Left colon (tissue), 2 donors: ENCODE measurements around the gene LCP1. TPM values are rescaled to one million over a fixed set of nuclear protein-coding genes. Genes with fewer than 3 reads are reported as not detected.

Experiments
- ATAC-seq: fragments of 200-7000 bp; cut with Tn5 transposase; one replicate; pipeline ENCODE4 v1.9.1; 2020; ENCODE audit warnings: mild to moderate bottlenecking, moderate library complexity
- DNase-seq, 2 donors: peaks; one replicate each; pipeline ENCODE4 v3.0.0-alpha.2; 2020
- intact Hi-C, 2 donors: fragments of 100-400 bp; cut with DNase I in 1 of 2; cut with micrococcal nuclease in 1 of 2; formaldehyde crosslinking; loops; one replicate each; pipeline versions ENCODE4 v1.11.2 to v1.14.0; 2022; cut with DNase I, micrococcal nuclease
- total RNA-seq, 2 donors: library from RNA; stranded (reverse); fragmentation: NEBNext Ultra II Directional; extraction: Animal tissue kit (Norgen Biotek cat#: 25700); gene quantifications; one replicate each; pipeline ENCODE4 v1.2.1, GENCODE V29; 2021
- donor health status: DM: no; HTN: no; CAD: no.
- donor health status: DM: yes; HTN: yes; CAD: no.

The LCP1 gene
- total RNA-seq, 2 donors from 2014 or later: 9.4 to 33.4 TPM

DNA sequence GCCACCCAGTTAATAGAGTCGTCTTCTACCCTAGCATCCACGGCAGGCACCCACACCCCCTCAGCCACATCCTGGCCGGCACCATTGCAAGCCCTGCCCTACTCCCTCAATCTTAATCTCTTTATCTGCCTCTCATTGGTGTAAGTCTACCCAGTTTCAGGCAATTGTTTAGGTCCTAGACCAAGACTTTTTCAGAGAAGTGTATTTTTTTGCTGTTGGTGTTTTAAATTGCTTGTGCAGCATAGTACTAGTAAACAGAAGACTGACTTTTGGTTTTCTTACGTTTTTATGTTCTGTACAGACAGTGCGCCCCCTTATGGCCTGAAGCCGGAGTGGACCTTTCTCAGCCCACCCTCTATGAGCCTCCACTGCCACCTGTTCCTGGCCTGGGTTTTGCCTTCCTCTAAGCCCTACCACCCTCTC, 2.3 kb upstream of the LCP1 start:
- intact Hi-C loops: no loop called here
- DNase-seq (peak in 1 of 2 donors; percentile 68), ATAC-seq (peak; percentile 38)

DNA sequence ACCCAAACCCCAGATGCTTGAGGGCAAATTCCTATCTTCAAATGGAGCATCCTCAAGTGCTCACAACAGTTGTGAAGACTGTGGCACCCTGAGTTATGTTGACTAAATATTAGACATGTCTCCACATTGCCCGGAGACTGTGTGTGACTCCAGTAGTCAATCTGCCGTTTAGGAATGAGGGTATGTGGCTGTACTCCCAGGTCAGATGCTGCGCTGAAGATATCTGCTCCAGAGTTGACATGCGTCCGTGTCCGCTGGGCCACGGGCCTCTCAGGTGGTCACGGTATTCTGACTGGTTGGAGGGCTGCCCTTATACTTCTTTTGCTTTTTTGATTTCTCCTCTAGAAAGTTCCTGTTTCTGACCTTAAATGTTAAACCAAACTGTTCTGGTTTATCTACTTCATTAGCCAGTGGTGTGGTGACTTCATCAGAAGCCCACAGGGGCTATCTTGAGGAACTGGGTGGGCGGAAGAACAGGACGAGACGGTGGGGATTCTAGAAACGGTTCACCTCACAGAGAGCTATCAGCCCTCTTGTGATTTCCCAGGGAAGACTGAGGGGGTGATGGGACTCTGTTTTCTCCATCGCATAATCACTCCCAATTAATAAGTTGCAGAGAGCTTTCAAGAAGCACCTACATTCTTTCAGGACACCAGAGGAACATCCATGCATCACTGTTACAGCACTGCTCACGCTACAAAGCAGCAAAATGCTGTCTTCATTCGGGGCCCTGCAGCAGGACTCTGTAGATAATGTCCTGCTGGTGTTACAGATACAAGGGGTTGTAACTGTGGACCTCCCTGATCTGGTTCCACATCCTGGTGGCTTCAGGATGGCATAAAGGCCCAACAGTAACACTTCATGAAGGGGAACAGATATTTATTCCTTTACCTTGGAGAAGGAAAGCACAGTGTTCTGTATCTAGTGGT, 1.3 kb upstream of the LCP1 start:
- DNase-seq (no peak), ATAC-seq (no peak)
- intact Hi-C loops: no loop called here

GRCh38 chr13:46182491-46182877, 507 bp upstream of the LCP1 start:
- no peak for ATAC-seq
- intact Hi-C loops: no loop called here
- no peak for DNase-seq

DNA sequence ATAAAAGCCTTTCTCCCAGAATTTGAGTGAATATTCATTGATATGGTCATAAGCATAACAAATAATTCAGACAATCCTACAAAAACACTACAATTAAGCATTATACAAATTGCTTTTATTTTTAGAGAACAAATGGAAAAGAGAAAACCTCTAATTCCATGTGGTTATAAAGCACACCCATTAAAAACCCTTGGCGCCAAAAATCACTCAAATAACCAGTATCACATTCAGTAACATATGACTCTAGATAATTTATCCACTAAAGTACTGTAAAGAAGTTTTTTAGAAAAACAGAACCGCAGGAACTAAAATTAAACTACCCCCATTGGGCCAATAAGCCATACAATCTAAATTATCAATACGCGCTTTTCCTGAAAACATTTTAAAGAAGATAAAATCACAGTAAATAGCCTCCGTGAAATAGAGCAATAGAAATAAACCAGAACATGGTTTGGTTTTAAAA, 569 bp downstream of the LCP1 start:
- DNase-seq (no peak), ATAC-seq (no peak)
- intact Hi-C loops: no loop called here

- ATAC-seq (no peak), DNase-seq (no peak)
- intact Hi-C loops: no loop called here
These were observed 1.8 kb downstream of the LCP1 start for GRCh38 chr13:46179969-46180763.

- ATAC-seq (no peak), DNase-seq (peak; percentile 65 to 72)
- intact Hi-C loops: no loop called here
These were observed 2.5 kb downstream of the LCP1 start for GRCh38 chr13:46179491-46179908.

- intact Hi-C loops: no loop called here
- DNase-seq (no peak), ATAC-seq (no peak)
These were observed 3.2 kb downstream of the LCP1 start for GRCh38 chr13:46178821-46179220.

GRCh38 chr13:46178143-46178542, 3.8 kb downstream of the LCP1 start:
- no peak for ATAC-seq
- intact Hi-C loops: no loop called here
- no peak for DNase-seq

GRCh38 chr13:46176756-46177155, 5.2 kb downstream of the LCP1 start:
- DNase-seq (no peak), ATAC-seq (no peak)
- intact Hi-C loops: no loop called here

DNA sequence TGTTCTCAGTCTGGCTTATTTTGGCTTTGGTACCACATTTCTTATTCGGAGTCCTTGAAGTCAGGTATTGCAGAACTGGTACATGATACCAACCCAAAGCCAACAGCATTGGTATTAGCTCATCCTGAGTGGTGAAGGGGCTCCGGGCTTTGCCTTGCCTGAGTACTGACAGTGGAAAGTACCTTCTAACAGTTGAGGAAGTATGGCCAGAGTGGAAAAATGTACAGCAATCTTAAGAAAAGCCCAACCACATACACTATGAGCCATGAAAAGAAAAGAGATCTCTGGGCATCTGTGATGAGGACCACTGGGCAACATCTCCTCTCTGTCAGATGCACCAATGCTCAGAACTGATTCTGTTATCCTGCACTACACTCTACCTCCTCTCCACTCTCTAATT, 8.3 kb downstream of the LCP1 start:
- intact Hi-C loops: no loop called here
- no peak for ATAC-seq
- DNase-seq: no peak

DNA sequence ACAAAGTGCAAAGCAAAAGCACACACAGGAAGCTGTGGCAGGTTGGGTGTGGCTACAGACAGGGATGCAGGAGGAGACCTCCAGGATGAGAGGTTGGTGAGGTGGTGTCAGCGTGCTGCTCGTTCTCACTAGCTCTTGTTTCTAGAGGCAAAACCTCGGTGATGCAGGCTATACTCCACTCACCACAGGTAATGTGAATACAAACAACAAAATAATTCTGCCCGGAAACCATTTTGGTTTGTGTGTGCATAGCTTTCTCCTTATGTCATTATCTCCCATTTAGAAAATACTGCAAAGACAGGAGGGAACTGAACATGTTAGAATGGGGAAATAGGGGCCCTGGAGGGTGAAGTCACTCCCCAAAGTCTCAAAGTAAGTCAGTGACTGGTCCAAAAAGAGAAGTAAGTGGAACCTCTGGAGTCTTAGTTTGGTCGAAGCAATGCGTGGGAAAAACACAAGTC, 9.4 kb downstream of the LCP1 start:
- DNase-seq: no peak
- ATAC-seq: no peak
- intact Hi-C loops: no loop called here

GRCh38 chr13:46171739-46172138, 10.2 kb downstream of the LCP1 start:
- ATAC-seq (no peak), DNase-seq (no peak)
- intact Hi-C loops: no loop called here

DNA sequence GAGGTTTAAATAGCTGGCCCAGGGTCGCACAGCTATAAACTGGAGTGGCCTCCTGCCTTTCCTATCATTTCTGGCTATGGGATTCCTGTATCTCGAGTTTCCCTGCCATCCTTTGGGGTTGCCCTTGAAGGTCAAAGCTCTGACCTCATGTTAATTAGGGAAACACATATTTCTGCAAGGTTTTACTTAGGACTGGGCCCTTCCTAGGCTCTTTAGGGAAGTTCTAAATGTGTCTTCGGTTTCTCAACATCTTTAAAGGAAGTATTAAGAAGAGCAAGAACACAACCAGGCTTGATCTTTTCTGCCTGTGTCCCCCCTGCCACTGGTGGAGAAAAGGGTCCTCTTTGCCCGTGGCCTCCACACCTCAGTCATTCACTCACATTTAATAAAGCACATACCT, 10.8 kb downstream of the LCP1 start:
- intact Hi-C loops: no loop called here
- no peak for DNase-seq
- no peak for ATAC-seq

DNA sequence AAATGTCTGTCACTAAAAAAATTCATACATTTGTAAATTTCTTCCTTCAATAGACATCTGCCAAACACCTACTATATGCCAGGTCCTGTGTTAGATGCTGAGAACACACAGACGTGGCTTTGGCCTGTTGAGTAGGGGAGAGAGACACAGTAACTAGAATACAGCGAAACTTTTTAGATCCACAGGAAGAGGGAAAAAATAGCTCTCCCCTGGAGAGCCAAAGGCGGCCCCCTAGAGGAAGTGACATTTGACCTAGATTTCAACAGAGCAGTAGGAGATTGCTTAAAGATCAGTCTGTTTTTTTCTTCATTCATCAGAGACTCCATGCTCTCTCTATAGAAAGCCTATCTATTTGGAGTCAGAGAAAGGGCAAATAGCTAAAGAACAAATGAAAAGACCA, 11.3 kb downstream of the LCP1 start:
- DNase-seq (no peak), ATAC-seq (no peak)
- intact Hi-C loops: no loop called here

DNA sequence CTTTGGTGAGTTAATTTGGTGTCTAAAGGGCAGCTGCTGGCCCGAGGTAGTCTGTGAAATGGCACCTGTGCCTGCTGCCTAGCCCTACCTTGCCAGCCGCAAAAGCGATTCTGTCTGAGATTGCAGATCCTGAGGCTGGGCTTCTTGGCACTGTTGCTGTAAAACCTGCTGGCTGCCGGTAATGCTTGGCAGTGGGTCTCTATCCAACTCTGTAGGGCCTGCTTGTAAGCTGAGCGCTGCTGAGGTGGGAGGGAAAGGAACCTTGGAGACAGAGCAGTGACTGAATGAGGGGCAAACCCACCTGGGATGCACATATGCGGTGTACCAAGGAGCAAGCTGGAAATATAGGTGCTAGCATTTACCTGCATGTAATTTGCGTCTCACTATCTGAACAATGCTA, 11.7 kb downstream of the LCP1 start:
- ATAC-seq (no peak), DNase-seq (no peak)
- intact Hi-C loops: no loop called here

DNA sequence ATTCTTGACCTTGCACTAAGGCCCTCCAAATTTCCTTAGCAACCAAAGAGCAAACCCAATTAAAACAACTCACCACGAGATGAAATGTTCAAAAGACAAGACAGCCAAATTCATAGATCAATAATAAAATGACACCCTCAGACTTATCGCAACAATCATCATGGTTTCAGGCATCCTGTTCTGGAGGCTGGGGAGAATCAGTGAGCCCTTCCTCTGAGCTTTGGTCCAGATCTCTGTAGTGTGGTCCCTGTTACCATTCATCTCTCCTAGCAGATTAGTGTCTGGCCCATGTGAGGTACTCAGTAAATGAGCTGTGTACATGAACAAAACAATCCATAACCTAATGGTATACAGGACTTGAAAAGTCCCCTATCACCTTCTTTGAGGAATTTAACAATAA, 12.2 kb downstream of the LCP1 start:
- no peak for DNase-seq
- no peak for ATAC-seq
- intact Hi-C loops: no loop called here

DNA sequence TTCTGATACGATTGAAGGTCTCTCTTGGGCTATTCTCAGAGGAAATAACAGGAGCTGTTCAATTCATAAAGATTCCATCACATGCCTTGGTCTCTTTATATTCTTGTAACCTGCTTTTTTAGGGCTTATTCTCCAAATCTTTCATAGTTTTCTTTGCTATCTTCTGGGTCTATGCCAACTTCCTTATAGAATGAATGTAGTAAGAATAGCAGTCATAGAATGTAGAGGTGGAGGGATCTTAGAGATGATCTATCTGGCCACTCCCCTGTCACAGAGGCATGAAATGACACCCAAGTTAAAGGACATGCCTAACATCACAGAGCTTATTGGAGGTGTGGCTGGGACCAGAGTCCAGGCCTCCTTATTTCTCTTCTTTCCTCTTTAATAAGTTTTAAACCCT, 13.2 kb downstream of the LCP1 start:
- ATAC-seq: no peak
- no peak for DNase-seq
- intact Hi-C loops: no loop called here

- DNase-seq (no peak), ATAC-seq (peak; percentile 43)
These were observed 13.6 kb downstream of the LCP1 start for GRCh38 chr13:46168341-46168740.

GRCh38 chr13:46166947-46167610, 14.9 kb downstream of the LCP1 start:
- DNase-seq (no peak), ATAC-seq (no peak)
- intact Hi-C loops: no loop called here

More at GRCh38 chr13:46168341-46168740, 13.6 kb downstream of the LCP1 start:
- intact Hi-C loops: no loop called here
